Coronary artery (tissue), 2 donors: Measurements from ENCODE around the gene NUPR1.
"Not testable (repeated sequence)": the region's sequence is repeated elsewhere in the genome, so short reads cannot be mapped to it uniquely, and the experiment has no call there.

Experiments used
- DNase-seq: peaks from one replicate; pipeline ENCODE4 v3.0.0-alpha.2; 2017; ENCODE audit warnings: low spot score
- H3K27ac ChIP-seq, 2 donors: fragments of 200-600 bp; sonication (generic); one replicate each; pipeline ENCODE4 v1.5.1; 2016 to 2019
- H3K4me3 ChIP-seq: fragments of 200-600 bp; sonication (generic); 2 replicates; pipeline ENCODE4 v1.5.1; 2016; ENCODE audit warnings: mild to moderate bottlenecking, moderate library complexity
- TF ChIP-seq, protein P1 (sequence below): fragments of 200-600 bp; sonication (generic); IDR thresholded peaks from one replicate; pipeline ENCODE4 v1.5.1; 2019; ENCODE audit warnings: antibody characterized with exemption

The NUPR1 gene

DNA sequence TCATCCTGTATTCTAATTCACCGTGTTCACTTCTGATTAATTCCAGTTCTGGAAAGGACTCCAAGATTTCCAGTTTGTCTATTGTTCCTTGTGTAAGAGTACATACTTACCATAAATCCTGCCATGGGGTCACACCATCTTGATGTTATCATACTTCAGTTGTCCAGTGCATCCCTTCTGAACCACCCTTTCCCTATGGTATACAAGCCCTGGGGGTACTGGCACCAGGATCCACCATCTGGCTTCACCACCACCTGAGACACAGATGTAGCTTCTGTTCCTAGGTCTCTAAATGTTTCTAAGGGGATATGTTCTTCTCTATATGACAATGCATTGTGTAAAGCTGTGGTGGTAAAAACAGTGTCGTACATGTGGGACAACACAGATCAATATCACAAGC lies 36.2 kb upstream of the NUPR1 start:
- H3K27ac ChIP-seq, result no peak overlapping the region
- DNase-seq, result no peak
- H3K4me3 ChIP-seq, result no peak overlapping the region
- TF ChIP-seq, protein P1, sequence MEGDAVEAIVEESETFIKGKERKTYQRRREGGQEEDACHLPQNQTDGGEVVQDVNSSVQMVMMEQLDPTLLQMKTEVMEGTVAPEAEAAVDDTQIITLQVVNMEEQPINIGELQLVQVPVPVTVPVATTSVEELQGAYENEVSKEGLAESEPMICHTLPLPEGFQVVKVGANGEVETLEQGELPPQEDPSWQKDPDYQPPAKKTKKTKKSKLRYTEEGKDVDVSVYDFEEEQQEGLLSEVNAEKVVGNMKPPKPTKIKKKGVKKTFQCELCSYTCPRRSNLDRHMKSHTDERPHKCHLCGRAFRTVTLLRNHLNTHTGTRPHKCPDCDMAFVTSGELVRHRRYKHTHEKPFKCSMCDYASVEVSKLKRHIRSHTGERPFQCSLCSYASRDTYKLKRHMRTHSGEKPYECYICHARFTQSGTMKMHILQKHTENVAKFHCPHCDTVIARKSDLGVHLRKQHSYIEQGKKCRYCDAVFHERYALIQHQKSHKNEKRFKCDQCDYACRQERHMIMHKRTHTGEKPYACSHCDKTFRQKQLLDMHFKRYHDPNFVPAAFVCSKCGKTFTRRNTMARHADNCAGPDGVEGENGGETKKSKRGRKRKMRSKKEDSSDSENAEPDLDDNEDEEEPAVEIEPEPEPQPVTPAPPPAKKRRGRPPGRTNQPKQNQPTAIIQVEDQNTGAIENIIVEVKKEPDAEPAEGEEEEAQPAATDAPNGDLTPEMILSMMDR, result no peak

- DNase-seq, result no peak
- no peak overlapping the region for H3K4me3 ChIP-seq
- H3K27ac ChIP-seq, result no peak overlapping the region
- TF ChIP-seq, protein P1, result no peak
Observed at GRCh38 chr16:28573738-28574718, 35.3 kb upstream of the NUPR1 start.

DNA sequence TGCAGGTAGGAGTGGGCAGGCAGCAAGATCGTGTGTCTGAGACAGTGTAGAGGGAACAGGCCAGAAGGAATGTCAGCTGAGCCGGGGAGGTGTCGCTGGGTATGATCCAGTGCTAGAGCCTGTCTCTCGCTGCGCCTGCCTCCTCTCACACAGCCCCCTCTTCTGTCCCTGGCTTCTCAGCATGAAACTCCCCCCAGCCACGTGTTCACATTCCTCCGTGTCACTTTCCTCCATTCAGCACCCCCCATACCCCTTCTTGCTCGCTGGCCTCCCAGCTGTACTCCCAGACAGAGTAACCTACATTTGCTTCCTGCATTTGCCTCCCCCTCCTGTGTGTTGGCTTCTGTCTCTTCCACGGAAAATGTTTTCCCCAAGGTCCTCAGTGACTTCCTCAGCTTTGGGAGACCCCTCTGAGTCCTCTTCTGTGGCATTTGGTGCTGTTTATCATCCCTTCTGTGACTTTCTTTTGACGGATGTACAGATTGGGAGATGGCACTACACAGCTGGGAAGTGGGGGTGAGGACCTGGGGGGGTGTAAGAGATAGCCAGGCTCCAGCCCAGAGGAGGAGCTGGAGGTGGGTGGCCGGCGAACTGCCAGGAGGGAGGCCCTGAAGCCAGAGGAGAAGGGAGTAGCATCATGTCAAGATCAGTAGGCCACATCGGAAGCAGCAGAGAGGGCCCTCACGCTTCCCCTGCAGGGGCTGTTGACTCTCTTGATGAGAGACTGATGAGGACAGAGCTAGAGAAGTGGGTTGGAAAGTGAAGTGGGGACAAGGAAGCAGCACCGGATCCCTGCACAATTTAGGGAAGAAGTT lies 34.1 kb upstream of the NUPR1 start:
- TF ChIP-seq, protein P1, result no peak
- H3K27ac ChIP-seq, result no peak overlapping the region
- no peak for DNase-seq
- H3K4me3 ChIP-seq, result no peak overlapping the region

DNA sequence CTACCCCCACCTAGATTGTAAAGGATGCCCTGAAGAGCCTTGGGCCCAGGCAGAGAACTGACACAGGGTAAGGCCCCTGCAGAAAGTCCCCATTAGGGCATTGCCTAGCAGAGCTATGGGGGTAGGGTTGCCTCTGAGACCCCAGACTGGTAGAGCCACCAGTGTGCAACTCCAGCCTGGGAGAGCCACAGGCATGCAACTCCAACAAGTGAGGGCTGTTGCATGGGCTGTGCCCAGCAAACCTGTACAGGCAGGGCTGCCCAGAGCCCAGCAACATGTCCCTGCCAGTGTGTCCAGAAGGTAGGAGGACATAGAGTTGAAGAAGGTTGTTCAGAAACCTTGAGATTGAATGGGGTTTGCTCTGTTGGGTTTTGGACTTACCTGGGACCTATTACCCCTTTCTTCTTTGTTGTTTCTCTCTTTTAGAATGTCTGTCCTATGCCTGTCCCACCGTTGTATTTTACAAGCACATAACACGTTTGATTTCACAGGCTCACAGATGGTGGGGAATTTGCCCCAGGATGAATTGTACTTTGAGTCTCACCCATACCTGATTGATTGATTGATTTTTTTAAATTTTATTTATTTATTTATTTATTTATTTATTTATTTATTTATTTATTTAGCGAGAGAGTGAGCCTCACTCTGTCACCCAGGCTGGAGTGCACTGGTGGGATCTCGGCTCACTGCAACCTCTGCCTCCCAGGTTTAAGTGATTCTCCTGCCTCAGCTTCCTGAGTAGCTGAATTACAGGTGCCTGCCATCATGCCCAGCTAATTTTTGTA lies 31.4 kb upstream of the NUPR1 start:
- H3K4me3 ChIP-seq, result no peak overlapping the region
- H3K27ac ChIP-seq, result no peak overlapping the region
- TF ChIP-seq, protein P1, result no peak
- no peak for DNase-seq

GRCh38 chr16:28569021-28569420 lies 30.2 kb upstream of the NUPR1 start:
- Histone ChIP-seq H3K4me3 (no peak overlapping the region), H3K27ac (no peak overlapping the region)
- no peak for DNase-seq
- TF ChIP-seq, protein P1, result no peak

- no peak for DNase-seq
- Histone ChIP-seq H3K27ac (no peak overlapping the region), H3K4me3 (no peak overlapping the region)
- TF ChIP-seq, protein P1, result no peak
Observed at GRCh38 chr16:28567292-28567691, 28.5 kb upstream of the NUPR1 start.

GRCh38 chr16:28566233-28566925 lies 27.6 kb upstream of the NUPR1 start:
- not testable (repeated sequence) for H3K27ac ChIP-seq, H3K4me3 ChIP-seq, DNase-seq
